Kidney (tissue), 14 donors: ENCODE data around the gene ELK3. TPM values are rescaled to one million over a fixed set of nuclear protein-coding genes. Genes with fewer than 3 reads are reported as not detected.

ENCODE experiments used
- DNase-seq, 5 donors: peaks; one replicate each; pipeline ENCODE4 v3.0.0-alpha.2; 2013 to 2020
- FAIRE-seq: peaks from 2 replicates; lab custom pipeline; 2012; peaks lifted over from hg19 to GRCh38; lab: Jason Lieb, UNC
- H3K27ac ChIP-seq, 2 donors: one replicate each; pipeline ENCODE4 v1.7.0; 2013; ENCODE audit warnings: low read depth in 2 of 2, low read length in 2 of 2, inconsistent platforms in 1 of 2
- H3K27me3 ChIP-seq: one replicate; pipeline ENCODE4 v1.7.1; 2013; ENCODE audit warnings: low read length, inconsistent platforms; ENCODE audit not compliant: control insufficient read depth, insufficient read depth
- H3K36me3 ChIP-seq, 3 donors: one replicate each; pipeline versions ENCODE4 v1.7.0 to v1.7.1; 2013; ENCODE audit warnings: low read length in 3 of 3, control low read depth in 1 of 3, inconsistent platforms in 1 of 3; ENCODE audit not compliant: insufficient read depth in 3 of 3, control insufficient read depth in 2 of 3
- H3K4me1 ChIP-seq, 3 donors: one replicate each; pipeline versions ENCODE4 v1.7.0 to v1.7.1; 2013; ENCODE audit warnings: low read length in 3 of 3, inconsistent platforms in 1 of 3, low read depth in 1 of 3; ENCODE audit not compliant: control insufficient read depth in 2 of 3, insufficient read depth in 2 of 3
- H3K4me3 ChIP-seq, 3 donors: one replicate each; pipeline versions ENCODE4 v1.7.0 to v1.8.1; 2013; ENCODE audit warnings: low read length in 3 of 3, control low read depth in 1 of 3, inconsistent platforms in 1 of 3
- H3K9ac ChIP-seq, 3 donors: one replicate each; pipeline versions ENCODE4 v1.7.0 to v1.7.1; 2013; ENCODE audit warnings: low read length in 3 of 3, control low read depth in 1 of 3, inconsistent platforms in 1 of 3
- H3K9me3 ChIP-seq, 3 donors: one replicate each; pipeline versions ENCODE4 v1.7.0 to v1.7.1; 2013; ENCODE audit warnings: low read length in 3 of 3, control low read depth in 1 of 3, inconsistent platforms in 1 of 3; ENCODE audit not compliant: control insufficient read depth in 2 of 3, insufficient read depth in 1 of 3
- CTCF ChIP-seq: IDR thresholded peaks from 3 replicates; pipeline ENCODE4 v1.5.1; 2012; ENCODE audit warnings: mild to moderate bottlenecking, moderate library complexity, borderline replicate concordance; ENCODE audit not compliant: insufficient read depth; ENCODE audit errors: extremely low read depth
- intact Hi-C: fragments of 100-400 bp; cut with DNase I; formaldehyde crosslinking; loops from one replicate; pipeline ENCODE4 v1.11.1; 2022
- polyA plus RNA-seq: library from polyadenylated mRNA; stranded (reverse); fragments of 350-450 nt; fragmentation: Illumina TruSeq; extraction: RNeasy Lipid Tissue Mini Kit (QIAGEN cat#74804); gene quantifications from one replicate; pipeline ENCODE4 v1.2.3, GENCODE V29; 2014; ENCODE audit warnings: low read depth, low replicate concordance; ENCODE audit not compliant: insufficient read depth
- total RNA-seq: library from RNA; stranded (reverse); fragmentation: NEBNext Ultra II Directional; extraction: Animal tissue kit (Norgen Biotek cat#: 25700); gene quantifications from one replicate; pipeline ENCODE4 v1.2.1, GENCODE V29; 2021
- donor health status: control.
- donor health status: control.
- donor health status: control.
- donor health status: control.
- donor health status: control.
- donor health status: DM: yes; HTN: yes; CAD: no.
- donor health status: Normal renal cell carcinoma (clear cell type).

Gene ELK3
- total and polyA plus RNA-seq, 2 donors from 2014 or later: 10.5 to 59.5 TPM

- intact Hi-C loops: no loop called here
- TF ChIP-seq CTCF: no peak
- H3K9ac ChIP-seq: no peak overlapping the region
Observed at GRCh38 chr12:96208346-96208745, 14.2 kb downstream of the ELK3 start.

GRCh38 chr12:96208801-96209549, 14.8 kb downstream of the ELK3 start:
- Histone ChIP-seq H3K9ac (no peak overlapping the region), H3K27me3 (no peaks in the 10 kb centered on the region), H3K9me3 (no peaks in the 10 kb centered on the region), H3K4me1 (peaks cover 0 to 12% (median 0%) of the 10 kb centered on the region in 3 donors), H3K4me3 (no peak overlapping the region), H3K36me3 (no peaks in the 10 kb centered on the region), H3K27ac (no peak overlapping the region)
- TF ChIP-seq CTCF: no peak
- FAIRE-seq (no peak), DNase-seq (peak in 1 of 5 donors; percentile 55)
- intact Hi-C loops: no loop called here

More at GRCh38 chr12:96208346-96208745, 14.2 kb downstream of the ELK3 start:
- H3K4me3 ChIP-seq: no peak overlapping the region
- no peaks in the 10 kb centered on the region for H3K36me3 ChIP-seq
- no peaks in the 10 kb centered on the region for H3K9me3 ChIP-seq
- H3K27me3 ChIP-seq: no peaks in the 10 kb centered on the region
- DNase-seq (no peak), FAIRE-seq (no peak)
- peaks cover 0 to 12% (median 0%) of the 10 kb centered on the region in 3 donors for H3K4me1 ChIP-seq
- no peak overlapping the region for H3K27ac ChIP-seq

DNA sequence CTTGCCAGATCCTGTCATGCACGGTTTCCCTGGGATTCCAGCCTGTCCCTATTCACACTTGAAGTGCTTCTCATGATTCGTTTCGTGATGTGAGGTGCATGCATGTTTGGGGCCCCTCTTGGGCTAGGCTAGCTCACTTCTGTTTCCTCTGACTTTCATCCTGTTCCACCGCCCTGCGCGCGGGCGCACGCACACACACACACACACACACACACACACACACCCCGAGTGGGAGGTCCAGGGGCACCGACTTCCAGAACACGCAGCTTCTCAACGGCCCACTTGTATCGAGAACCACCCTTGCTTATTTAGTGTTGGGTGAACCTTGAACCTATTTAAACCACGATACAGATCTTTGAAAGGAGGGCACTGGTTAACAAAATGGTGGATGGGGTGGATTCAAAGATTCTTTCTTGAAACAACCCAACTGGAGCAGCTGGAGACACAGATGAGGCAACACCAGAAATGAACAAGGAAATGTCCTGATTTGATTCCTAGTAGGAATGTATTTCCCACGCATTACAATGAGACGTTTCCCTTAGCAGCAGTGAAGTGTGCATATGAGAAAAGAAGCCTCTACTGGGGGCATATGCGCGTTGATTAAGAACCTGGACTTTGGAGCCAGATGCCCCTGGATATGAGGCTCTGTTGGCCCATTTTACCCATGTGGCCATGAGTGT, 16.3 kb downstream of the ELK3 start:
- DNase-seq: no peak
- H3K27ac ChIP-seq: peak overlapping the region in 1 of 2 donors; percentile 32
- no peak for FAIRE-seq
- no peaks in the 10 kb centered on the region for H3K9me3 ChIP-seq
- H3K36me3 ChIP-seq: no peaks in the 10 kb centered on the region
- no peaks in the 10 kb centered on the region for H3K27me3 ChIP-seq
- no peak overlapping the region for H3K9ac ChIP-seq
- H3K4me3 ChIP-seq: no peak overlapping the region
- no peak for TF ChIP-seq CTCF
- peaks cover 0 to 12% (median 0%) of the 10 kb centered on the region in 3 donors for H3K4me1 ChIP-seq
- intact Hi-C loops: loop anchor here (10.0 kb wide), 1 partner anchor 146 kb away; no protein-coding TSS in a partner anchor
